K562 (cell line): Measurements from ENCODE around the gene CNGB1. TPM values are rescaled to one million over a fixed set of nuclear protein-coding genes. Genes with fewer than 3 reads are reported as not detected.

ENCODE experiments used
- ATAC-seq: fragments of 200-7000 bp; cut with Tn5 transposase; 3 replicates; pipeline ENCODE4 v1.9.1; 2020; ENCODE audit warnings: moderate library complexity
- BruUV-seq: library from RNA; stranded (reverse); fragments of 400-500 nt; replicated peaks from 2 replicates; lab custom pipeline; 2021; lab: Mats Ljungman, UMichigan
- CTCF ChIA-PET: fragments of 300-600 bp; formaldehyde crosslinking; extraction: SDS; loops from one replicate; lab custom pipeline; 2021; ENCODE audit warnings: low intra/inter-chr PET ratio; lab: Yijun Ruan, JAX
- POLR2A ChIA-PET: fragments of 300-600, 350-650 bp; sonication (Branson Sonifier 250); formaldehyde crosslinking; extraction: SDS; loops from one replicate; lab custom pipeline; 2021; ENCODE audit warnings: antibody characterized with exemption, inconsistent platforms; lab: Yijun Ruan, JAX
- DNase-seq, 4 experiments: peaks; one replicate each; pipeline versions ENCODE4 v3.0.0 to v3.0.0-alpha.2; 2011 to 2018; ENCODE audit warnings: low spot score in 3 of 4, mixed read lengths in 3 of 4; ENCODE audit errors: extremely low read depth in 1 of 4
- FAIRE-seq: peaks from 2 replicates; lab custom pipeline; 2011; peaks lifted over from hg19 to GRCh38; lab: Jason Lieb, UNC
- H2AFZ ChIP-seq: 2 replicates; pipeline ENCODE4 v1.6.0; 2011; ENCODE audit warnings: low read depth, low read length, control low read depth, inconsistent platforms
- H3K27ac ChIP-seq: fragments of 200-600 bp; 3 replicates; pipeline ENCODE4 v1.8.0; 2011; ENCODE audit warnings: low read depth, mild to moderate bottlenecking, control low read depth, inconsistent platforms, low read length, moderate library complexity, mixed read lengths; ENCODE audit errors: extremely low read depth
- H3K27me3 ChIP-seq, 2 experiments: fragments of 300-600 bp in 1 of 2; 2 replicates in 1 of 2; 3 replicates in 1 of 2; pipeline versions ENCODE4 v1.6.0 to v1.8.0; 2011; ENCODE audit warnings: inconsistent platforms in 2 of 2, low read length in 2 of 2, mild to moderate bottlenecking in 1 of 2, mixed read lengths in 1 of 2, moderate library complexity in 1 of 2; ENCODE audit not compliant: control insufficient read depth in 2 of 2, insufficient read depth in 2 of 2
- H3K36me3 ChIP-seq: fragments of 300-600 bp; 3 replicates; pipeline ENCODE4 v1.8.0; 2011; ENCODE audit warnings: mild to moderate bottlenecking, low read length, inconsistent platforms; ENCODE audit not compliant: control insufficient read depth, insufficient read depth
- H3K4me1 ChIP-seq, 2 experiments: fragments of 200-600 bp in 1 of 2; replicated peaks in 1 of 2; 2 replicates in 1 of 2; 3 replicates in 1 of 2; pipeline versions ENCODE4 v1.5.1 to v1.8.0; 2011; ENCODE audit warnings: inconsistent platforms in 2 of 2, low read length in 2 of 2, mild to moderate bottlenecking in 1 of 2, mixed read lengths in 1 of 2, moderate library complexity in 1 of 2; ENCODE audit not compliant: control insufficient read depth in 2 of 2, insufficient read depth in 2 of 2
- H3K4me2 ChIP-seq: 2 replicates; pipeline ENCODE4 v1.6.1; 2011; ENCODE audit warnings: low read length, control low read depth, inconsistent platforms, mixed read lengths; ENCODE audit not compliant: insufficient read depth
- H3K4me3 ChIP-seq: fragments of 200-600 bp; sonication (generic), shearing (Covaris generic); 2 replicates; pipeline ENCODE4 v1.5.1; 2016; ENCODE audit warnings: control low read depth, inconsistent platforms
- H3K79me2 ChIP-seq: fragments of 200-600 bp; 3 replicates; pipeline ENCODE4 v1.8.0; 2011; ENCODE audit warnings: low read length, inconsistent platforms; ENCODE audit not compliant: control insufficient read depth, insufficient read depth
- H3K9ac ChIP-seq, 2 experiments: 2 replicates each; pipeline versions ENCODE4 v1.6.0 to v1.6.1; 2011; ENCODE audit warnings: low read depth in 2 of 2, low read length in 2 of 2, control low read depth in 1 of 2, inconsistent platforms in 1 of 2, mild to moderate bottlenecking in 1 of 2, mixed read lengths in 1 of 2; ENCODE audit not compliant: insufficient read depth in 1 of 2
- H3K9me1 ChIP-seq: one replicate; pipeline ENCODE4 v1.6.0; 2011; ENCODE audit warnings: inconsistent platforms, mild to moderate bottlenecking, low read length, moderate library complexity; ENCODE audit not compliant: control insufficient read depth, insufficient read depth
- H3K9me3 ChIP-seq: replicated peaks from 2 replicates; pipeline ENCODE4 v1.5.1; 2011; ENCODE audit warnings: low read depth, low read length, inconsistent platforms; ENCODE audit not compliant: control insufficient read depth, insufficient read depth
- H4K20me1 ChIP-seq: replicated peaks from 2 replicates; pipeline ENCODE4 v1.6.1; 2011; ENCODE audit warnings: low read length, inconsistent platforms, mixed read lengths; ENCODE audit not compliant: control insufficient read depth, insufficient read depth
- CEBPB ChIP-seq: fragments of 450-650 bp; IDR thresholded peaks from 2 replicates; pipeline ENCODE4 v1.6.1; 2016; ENCODE audit warnings: missing genetic modification characterization, missing compliant biosample characterization
- HMGN3 ChIP-seq: IDR thresholded peaks from 2 replicates; pipeline ENCODE4 v1.6.1; 2011; ENCODE audit warnings: borderline replicate concordance, low read depth, mild to moderate bottlenecking, mixed read lengths, low read length; ENCODE audit not compliant: insufficient read length; ENCODE audit errors: extremely low read depth
- NUFIP1 ChIP-seq: fragments of 450-650 bp; IDR thresholded peaks from 2 replicates; pipeline ENCODE4 v1.6.1; 2018; ENCODE audit not compliant: partially characterized antibody
- PCBP1 ChIP-seq: fragments of 200-400 bp; formaldehyde crosslinking; IDR thresholded peaks from 2 replicates; pipeline ENCODE4 v1.6.1; 2018; ENCODE audit warnings: mild to moderate bottlenecking, low read depth, low read length; ENCODE audit not compliant: poor library complexity, severe bottlenecking
- PTBP1 ChIP-seq: fragments of 200-400 bp; formaldehyde crosslinking; IDR thresholded peaks from 2 replicates; pipeline ENCODE4 v1.6.1; 2017; ENCODE audit warnings: low read depth, low read length
- TBL1XR1 ChIP-seq, 2 experiments: IDR thresholded peaks; 2 replicates each; pipeline ENCODE4 v1.6.1; 2012; ENCODE audit warnings: improper control_type of control experiment in 2 of 2, low read length in 2 of 2, mild to moderate bottlenecking in 1 of 2
- ZBTB7A ChIP-seq: IDR thresholded peaks from 2 replicates; pipeline ENCODE4 v1.6.1; 2011; ENCODE audit warnings: low read depth, mild to moderate bottlenecking, low read length, moderate library complexity, borderline replicate concordance; ENCODE audit not compliant: control insufficient read depth
- WGBS: fragments of 100-300 bp; shearing (Covaris generic); methylation state at CpG from one replicate; pipeline ENCODE4 v1.1.6; 2016; ENCODE audit warnings: low coverage, mixed read lengths; ENCODE audit not compliant: insufficient coverage; ENCODE audit errors: missing lambda C conversion rate; 5-methylcytosine and 5-hydroxymethylcytosine counted together
- in situ Hi-C: fragments of 300-500 bp; cut with MboI; formaldehyde crosslinking; loops from 4 replicates; pipeline ENCODE4 v1.15.0; 2018; ENCODE audit warnings: inconsistent platforms, mixed read lengths
- intact Hi-C: fragments of 100-400 bp; cut with micrococcal nuclease; formaldehyde crosslinking; loops from 2 replicates; pipeline ENCODE4 v1.14.2; 2022
- polyA plus RNA-seq, 8 experiments: library from polyadenylated mRNA; depleted of rRNA in 4 of 8; stranded (reverse) in 5 of 8; unstranded in 3 of 8; fragments of >200 nt; fragmentation: Nextera tagmentation in 2 of 8; fragmentation: Illumina TruSeq in 1 of 8; extraction: Ambion mirVana in 2 of 8; extraction: Trizol in 1 of 8; gene quantifications; 2 replicates each; pipeline versions ENCODE4 v1.2.1 to v1.2.3, GENCODE V29; 2011 to 2014; ENCODE audit warnings: inconsistent platforms in 1 of 8, missing spikeins in 1 of 8
- total RNA-seq, 7 experiments: library from RNA; depleted of rRNA in 6 of 7; stranded (reverse); fragments of >200 nt in 6 of 7; fragmentation: Illumina TruSeq in 2 of 7; extraction: Trizol in 2 of 7; gene quantifications; 2 replicates each; pipeline versions ENCODE4 v1.2.1 to v1.2.3, GENCODE V29; 2011 to 2021; ENCODE audit warnings: low replicate concordance in 1 of 7
- TF ChIP-seq, protein P1 (sequence below): sonication (generic); formaldehyde crosslinking; IDR thresholded peaks from 2 replicates; pipeline ENCODE4 v1.8.1; 2023; ENCODE audit warnings: mild to moderate bottlenecking, missing genetic modification reagents, moderate library complexity
- TF ChIP-seq, protein P2 (sequence below), 2 experiments: fragments of 450-650 bp; IDR thresholded peaks; 2 replicates each; pipeline ENCODE4 v1.6.1; 2016
- TF ChIP-seq, protein P3 (sequence below): fragments of 450-650 bp; IDR thresholded peaks from 2 replicates; pipeline ENCODE4 v1.6.1; 2014; ENCODE audit warnings: low read depth, mild to moderate bottlenecking, moderate library complexity, borderline replicate concordance
- TF ChIP-seq, protein P4 (sequence below): fragments of 450-650 bp; IDR thresholded peaks from 2 replicates; pipeline ENCODE4 v1.6.1; 2017; ENCODE audit warnings: antibody characterized with exemption, mild to moderate bottlenecking

CNGB1 gene
- total and polyA plus RNA-seq, 9 of the 15 experiments (the other 6 are each of a cell fraction or from before 2014, with no cell fraction given): not detected

DNA sequence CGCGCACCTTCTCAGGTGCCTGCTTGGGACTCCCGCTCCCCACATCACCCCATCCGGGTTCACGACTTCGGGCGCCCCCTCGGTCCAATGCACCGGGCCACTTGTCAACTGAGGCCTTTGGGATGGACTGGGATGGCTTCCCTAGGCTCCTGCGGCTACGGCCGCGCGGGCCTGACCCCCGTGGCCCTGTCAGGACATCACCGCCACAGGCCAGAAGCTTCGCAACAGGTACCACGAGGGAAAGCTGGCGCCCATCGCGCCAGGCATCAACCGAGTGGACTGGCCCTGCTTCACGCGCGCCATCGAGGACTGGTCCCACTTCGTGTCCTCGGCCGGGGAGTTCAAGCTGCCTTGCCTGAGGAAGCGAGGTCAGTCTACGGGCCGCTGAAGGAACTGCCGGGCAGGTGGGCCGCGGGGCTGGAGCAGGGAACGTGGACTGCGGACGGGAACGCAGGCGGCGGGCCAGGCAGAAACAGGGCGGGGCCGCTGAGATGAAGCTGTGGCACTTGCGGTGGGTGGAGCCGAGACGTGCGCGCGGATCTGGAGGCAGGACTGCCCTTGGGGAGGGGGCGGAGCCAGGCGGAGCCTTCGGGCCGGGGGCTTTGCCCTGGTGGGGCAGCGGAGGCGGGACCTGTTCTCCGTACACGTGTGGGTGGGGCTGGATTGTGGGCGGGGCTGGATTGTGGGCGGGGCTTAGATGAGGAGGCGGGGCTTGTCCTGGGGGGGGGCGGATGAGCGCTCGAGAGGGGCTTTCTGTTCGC is 13.7 kb upstream of the CNGB1 start:
- WGBS: 32% methylated on average over 44 of the region's 64 CpGs
- peak overlapping the region; percentile 99 for H2AFZ ChIP-seq
- BruUV-seq: no TSS peak
- H3K36me3 ChIP-seq: no peaks in the 10 kb centered on the region
- peaks cover 6 to 25% of the 10 kb centered on the region in 2 experiments; a peak in 4 of 5 replicates for H3K4me1 ChIP-seq
- peak overlapping the region; percentile 47; the same call in 1 of the 3 replicates for H3K27ac ChIP-seq
- no peaks in the 10 kb centered on the region for H3K9me3 ChIP-seq
- DNase-seq (peak; percentile 95 to 99 (median 98)), FAIRE-seq (peak; percentile 84), ATAC-seq (peak; percentile 98)
- H3K79me2 ChIP-seq: no peaks in the 10 kb centered on the region
- peak overlapping the region; percentile 57 to 91 for H3K9ac ChIP-seq
- intact Hi-C loops: no loop called here
- POLR2A ChIA-PET: interaction anchor here (0.6 to 0.7 kb wide), 2 partner anchors 8 to 145 kb away, joined by 3 read pairs; a partner anchor contains a TSS
- H3K4me3 ChIP-seq: peak overlapping the region; percentile 55
- no peaks in the 10 kb centered on the region for H3K9me1 ChIP-seq
- H4K20me1 ChIP-seq: no peaks in the 10 kb centered on the region
- no peaks in the 10 kb centered on the region for H3K27me3 ChIP-seq
- H3K4me2 ChIP-seq: peak overlapping the region; percentile 88
- in situ Hi-C loops: no loop called here
- CTCF ChIA-PET: interaction anchor here (0.6 kb wide), 1 partner anchor 77 kb away, joined by 3 read pairs; no protein-coding TSS in a partner anchor
- TF ChIP-seq CEBPB (no peak), PTBP1 (no peak), ZBTB7A (peak; percentile 88), HMGN3 (no peak), TBL1XR1 (IDR thresholded peaks at IDR 0.05; ENCODE audit: low read length in 2 of 2) (no peak), PCBP1 (no peak), NUFIP1 (no peak)
- TF ChIP-seq, protein P1, sequence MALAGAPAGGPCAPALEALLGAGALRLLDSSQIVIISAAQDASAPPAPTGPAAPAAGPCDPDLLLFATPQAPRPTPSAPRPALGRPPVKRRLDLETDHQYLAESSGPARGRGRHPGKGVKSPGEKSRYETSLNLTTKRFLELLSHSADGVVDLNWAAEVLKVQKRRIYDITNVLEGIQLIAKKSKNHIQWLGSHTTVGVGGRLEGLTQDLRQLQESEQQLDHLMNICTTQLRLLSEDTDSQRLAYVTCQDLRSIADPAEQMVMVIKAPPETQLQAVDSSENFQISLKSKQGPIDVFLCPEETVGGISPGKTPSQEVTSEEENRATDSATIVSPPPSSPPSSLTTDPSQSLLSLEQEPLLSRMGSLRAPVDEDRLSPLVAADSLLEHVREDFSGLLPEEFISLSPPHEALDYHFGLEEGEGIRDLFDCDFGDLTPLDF (CRISPR knock-in tag): no peak
- TF ChIP-seq, protein P2, sequence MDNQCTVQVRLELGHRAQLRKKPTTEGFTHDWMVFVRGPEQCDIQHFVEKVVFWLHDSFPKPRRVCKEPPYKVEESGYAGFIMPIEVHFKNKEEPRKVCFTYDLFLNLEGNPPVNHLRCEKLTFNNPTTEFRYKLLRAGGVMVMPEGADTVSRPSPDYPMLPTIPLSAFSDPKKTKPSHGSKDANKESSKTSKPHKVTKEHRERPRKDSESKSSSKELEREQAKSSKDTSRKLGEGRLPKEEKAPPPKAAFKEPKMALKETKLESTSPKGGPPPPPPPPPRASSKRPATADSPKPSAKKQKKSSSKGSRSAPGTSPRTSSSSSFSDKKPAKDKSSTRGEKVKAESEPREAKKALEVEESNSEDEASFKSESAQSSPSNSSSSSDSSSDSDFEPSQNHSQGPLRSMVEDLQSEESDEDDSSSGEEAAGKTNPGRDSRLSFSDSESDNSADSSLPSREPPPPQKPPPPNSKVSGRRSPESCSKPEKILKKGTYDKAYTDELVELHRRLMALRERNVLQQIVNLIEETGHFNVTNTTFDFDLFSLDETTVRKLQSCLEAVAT (IDR thresholded peaks at IDR 0.05): 0 out of 4 replicates have a peak, but pooled peaks of 1 of the 2 experiments have one; percentile 55
- TF ChIP-seq, protein P3, sequence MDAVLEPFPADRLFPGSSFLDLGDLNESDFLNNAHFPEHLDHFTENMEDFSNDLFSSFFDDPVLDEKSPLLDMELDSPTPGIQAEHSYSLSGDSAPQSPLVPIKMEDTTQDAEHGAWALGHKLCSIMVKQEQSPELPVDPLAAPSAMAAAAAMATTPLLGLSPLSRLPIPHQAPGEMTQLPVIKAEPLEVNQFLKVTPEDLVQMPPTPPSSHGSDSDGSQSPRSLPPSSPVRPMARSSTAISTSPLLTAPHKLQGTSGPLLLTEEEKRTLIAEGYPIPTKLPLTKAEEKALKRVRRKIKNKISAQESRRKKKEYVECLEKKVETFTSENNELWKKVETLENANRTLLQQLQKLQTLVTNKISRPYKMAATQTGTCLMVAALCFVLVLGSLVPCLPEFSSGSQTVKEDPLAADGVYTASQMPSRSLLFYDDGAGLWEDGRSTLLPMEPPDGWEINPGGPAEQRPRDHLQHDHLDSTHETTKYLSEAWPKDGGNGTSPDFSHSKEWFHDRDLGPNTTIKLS: 0 out of 2 replicates have a peak, but pooled peaks have one; percentile 33
- TF ChIP-seq, protein P4, sequence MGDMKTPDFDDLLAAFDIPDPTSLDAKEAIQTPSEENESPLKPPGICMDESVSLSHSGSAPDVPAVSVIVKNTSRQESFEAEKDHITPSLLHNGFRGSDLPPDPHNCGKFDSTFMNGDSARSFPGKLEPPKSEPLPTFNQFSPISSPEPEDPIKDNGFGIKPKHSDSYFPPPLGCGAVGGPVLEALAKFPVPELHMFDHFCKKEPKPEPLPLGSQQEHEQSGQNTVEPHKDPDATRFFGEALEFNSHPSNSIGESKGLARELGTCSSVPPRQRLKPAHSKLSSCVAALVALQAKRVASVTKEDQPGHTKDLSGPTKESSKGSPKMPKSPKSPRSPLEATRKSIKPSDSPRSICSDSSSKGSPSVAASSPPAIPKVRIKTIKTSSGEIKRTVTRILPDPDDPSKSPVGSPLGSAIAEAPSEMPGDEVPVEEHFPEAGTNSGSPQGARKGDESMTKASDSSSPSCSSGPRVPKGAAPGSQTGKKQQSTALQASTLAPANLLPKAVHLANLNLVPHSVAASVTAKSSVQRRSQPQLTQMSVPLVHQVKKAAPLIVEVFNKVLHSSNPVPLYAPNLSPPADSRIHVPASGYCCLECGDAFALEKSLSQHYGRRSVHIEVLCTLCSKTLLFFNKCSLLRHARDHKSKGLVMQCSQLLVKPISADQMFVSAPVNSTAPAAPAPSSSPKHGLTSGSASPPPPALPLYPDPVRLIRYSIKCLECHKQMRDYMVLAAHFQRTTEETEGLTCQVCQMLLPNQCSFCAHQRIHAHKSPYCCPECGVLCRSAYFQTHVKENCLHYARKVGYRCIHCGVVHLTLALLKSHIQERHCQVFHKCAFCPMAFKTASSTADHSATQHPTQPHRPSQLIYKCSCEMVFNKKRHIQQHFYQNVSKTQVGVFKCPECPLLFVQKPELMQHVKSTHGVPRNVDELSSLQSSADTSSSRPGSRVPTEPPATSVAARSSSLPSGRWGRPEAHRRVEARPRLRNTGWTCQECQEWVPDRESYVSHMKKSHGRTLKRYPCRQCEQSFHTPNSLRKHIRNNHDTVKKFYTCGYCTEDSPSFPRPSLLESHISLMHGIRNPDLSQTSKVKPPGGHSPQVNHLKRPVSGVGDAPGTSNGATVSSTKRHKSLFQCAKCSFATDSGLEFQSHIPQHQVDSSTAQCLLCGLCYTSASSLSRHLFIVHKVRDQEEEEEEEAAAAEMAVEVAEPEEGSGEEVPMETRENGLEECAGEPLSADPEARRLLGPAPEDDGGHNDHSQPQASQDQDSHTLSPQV: peak; percentile 35; the same call in 1 of the 2 replicates
